HEK293 (cell line): Measurements from ENCODE around the gene CKS2.
A peak's percentile ranks its signal among the peaks of the same experiment; 100 is the strongest.

Experiments
- GLI2 ChIP-seq: fragments of 450-650 bp; formaldehyde crosslinking; IDR thresholded peaks from 2 replicates; pipeline ENCODE4; 2017; ENCODE audit warnings: missing biosample characterization, missing genetic modification characterization, low read depth, borderline replicate concordance
- KLF16 ChIP-seq: fragments of 450-650 bp; formaldehyde crosslinking; IDR thresholded peaks from 2 replicates; pipeline ENCODE4 v1.5.1; 2017; ENCODE audit warnings: missing biosample characterization, missing genetic modification characterization
- MEIS1 ChIP-seq: sonication (generic); formaldehyde crosslinking; IDR thresholded peaks from 2 replicates; pipeline ENCODE4 v1.8.1; 2022; ENCODE audit warnings: missing genetic modification reagents, mild to moderate bottlenecking, borderline replicate concordance
- MYNN ChIP-seq: fragments of 450-650 bp; formaldehyde crosslinking; IDR thresholded peaks from 2 replicates; pipeline ENCODE4 v1.5.1; 2016; ENCODE audit warnings: missing biosample characterization, missing genetic modification characterization, borderline replicate concordance
- REPIN1 ChIP-seq: fragments of 450-650 bp; formaldehyde crosslinking; IDR thresholded peaks from 2 replicates; pipeline ENCODE4 v1.5.1; 2017; ENCODE audit warnings: missing biosample characterization, missing genetic modification characterization, low read depth
- ZBTB17 ChIP-seq: fragments of 450-650 bp; formaldehyde crosslinking; IDR thresholded peaks from 2 replicates; pipeline ENCODE4 v1.5.1; 2016; ENCODE audit warnings: missing biosample characterization, missing genetic modification characterization
- ZNF140 ChIP-seq: fragments of 450-650 bp; formaldehyde crosslinking; IDR thresholded peaks from 2 replicates; pipeline ENCODE4 v1.5.1; 2016; ENCODE audit warnings: missing biosample characterization, missing genetic modification characterization
- ZNF16 ChIP-seq: fragments of 450-650 bp; formaldehyde crosslinking; IDR thresholded peaks from 2 replicates; pipeline ENCODE4 v1.5.1; 2016; ENCODE audit warnings: low read depth, missing biosample characterization, missing genetic modification characterization
- ZNF19 ChIP-seq: fragments of 450-650 bp; formaldehyde crosslinking; IDR thresholded peaks from 2 replicates; pipeline ENCODE4; 2016; ENCODE audit warnings: missing biosample characterization, missing genetic modification characterization, low read depth
- ZNF202 ChIP-seq: fragments of 450-650 bp; formaldehyde crosslinking; IDR thresholded peaks from 2 replicates; pipeline ENCODE4 v1.5.1; 2016; ENCODE audit warnings: missing biosample characterization, missing genetic modification characterization, borderline replicate concordance
- ZNF433 ChIP-seq: fragments of 450-650 bp; formaldehyde crosslinking; IDR thresholded peaks from 2 replicates; pipeline ENCODE4 v1.5.1; 2016; ENCODE audit warnings: missing biosample characterization, missing genetic modification characterization, low read depth
- ZNF501 ChIP-seq: fragments of 450-650 bp; formaldehyde crosslinking; IDR thresholded peaks from 2 replicates; pipeline ENCODE4 v1.5.1; 2016; ENCODE audit warnings: missing biosample characterization, missing genetic modification characterization
- ZNF585B ChIP-seq: fragments of 450-650 bp; formaldehyde crosslinking; IDR thresholded peaks from 2 replicates; pipeline ENCODE4 v1.5.1; 2016; ENCODE audit warnings: missing biosample characterization, missing genetic modification characterization
- ZNF624 ChIP-seq: fragments of 450-650 bp; formaldehyde crosslinking; IDR thresholded peaks from 2 replicates; pipeline ENCODE4 v1.5.1; 2017; ENCODE audit warnings: missing biosample characterization, missing genetic modification characterization
- ZNF670 ChIP-seq: fragments of 450-650 bp; formaldehyde crosslinking; IDR thresholded peaks from 2 replicates; pipeline ENCODE4 v1.5.1; 2016; ENCODE audit warnings: missing biosample characterization, missing genetic modification characterization, low read depth
- ZNF677 ChIP-seq: fragments of 450-650 bp; IDR thresholded peaks from 2 replicates; pipeline ENCODE4 v1.5.0; 2018; ENCODE audit warnings: missing biosample characterization, mild to moderate bottlenecking, missing genetic modification characterization, moderate library complexity
- ZNF747 ChIP-seq: fragments of 450-650 bp; formaldehyde crosslinking; IDR thresholded peaks from 2 replicates; pipeline ENCODE4 v1.5.1; 2016; ENCODE audit warnings: missing biosample characterization, missing genetic modification characterization
- ZNF843 ChIP-seq: fragments of 450-650 bp; formaldehyde crosslinking; IDR thresholded peaks from 2 replicates; pipeline ENCODE4 v1.5.1; 2016; ENCODE audit warnings: missing biosample characterization, missing genetic modification characterization
- TF ChIP-seq, protein P1 (sequence below): fragments of 450-650 bp; formaldehyde crosslinking; IDR thresholded peaks from 2 replicates; pipeline ENCODE4 v1.5.1; 2016; ENCODE audit warnings: missing biosample characterization, missing genetic modification characterization, low read depth
- TF ChIP-seq, protein P2 (sequence below): fragments of 450-650 bp; formaldehyde crosslinking; IDR thresholded peaks from 2 replicates; pipeline ENCODE4 v1.5.1; 2016; ENCODE audit warnings: missing biosample characterization, missing genetic modification characterization
- TF ChIP-seq, protein P3 (sequence below): fragments of 450-650 bp; IDR thresholded peaks from 2 replicates; pipeline ENCODE4 v1.5.1; 2018; ENCODE audit warnings: missing biosample characterization, mild to moderate bottlenecking, missing genetic modification characterization
- TF ChIP-seq, protein P4 (sequence below): fragments of 450-650 bp; formaldehyde crosslinking; IDR thresholded peaks from 2 replicates; pipeline ENCODE4 v1.5.1; 2016; ENCODE audit warnings: missing biosample characterization, missing genetic modification characterization, borderline replicate concordance
- TF ChIP-seq, protein P5 (sequence below): fragments of 450-650 bp; formaldehyde crosslinking; IDR thresholded peaks from 2 replicates; pipeline ENCODE4 v1.5.1; 2017; ENCODE audit warnings: missing biosample characterization, missing genetic modification characterization
- TF ChIP-seq, protein P6 (sequence below): fragments of 450-650 bp; formaldehyde crosslinking; IDR thresholded peaks from 2 replicates; pipeline ENCODE4 v1.5.1; 2017; ENCODE audit warnings: missing biosample characterization, missing genetic modification characterization

Gene CKS2

DNA sequence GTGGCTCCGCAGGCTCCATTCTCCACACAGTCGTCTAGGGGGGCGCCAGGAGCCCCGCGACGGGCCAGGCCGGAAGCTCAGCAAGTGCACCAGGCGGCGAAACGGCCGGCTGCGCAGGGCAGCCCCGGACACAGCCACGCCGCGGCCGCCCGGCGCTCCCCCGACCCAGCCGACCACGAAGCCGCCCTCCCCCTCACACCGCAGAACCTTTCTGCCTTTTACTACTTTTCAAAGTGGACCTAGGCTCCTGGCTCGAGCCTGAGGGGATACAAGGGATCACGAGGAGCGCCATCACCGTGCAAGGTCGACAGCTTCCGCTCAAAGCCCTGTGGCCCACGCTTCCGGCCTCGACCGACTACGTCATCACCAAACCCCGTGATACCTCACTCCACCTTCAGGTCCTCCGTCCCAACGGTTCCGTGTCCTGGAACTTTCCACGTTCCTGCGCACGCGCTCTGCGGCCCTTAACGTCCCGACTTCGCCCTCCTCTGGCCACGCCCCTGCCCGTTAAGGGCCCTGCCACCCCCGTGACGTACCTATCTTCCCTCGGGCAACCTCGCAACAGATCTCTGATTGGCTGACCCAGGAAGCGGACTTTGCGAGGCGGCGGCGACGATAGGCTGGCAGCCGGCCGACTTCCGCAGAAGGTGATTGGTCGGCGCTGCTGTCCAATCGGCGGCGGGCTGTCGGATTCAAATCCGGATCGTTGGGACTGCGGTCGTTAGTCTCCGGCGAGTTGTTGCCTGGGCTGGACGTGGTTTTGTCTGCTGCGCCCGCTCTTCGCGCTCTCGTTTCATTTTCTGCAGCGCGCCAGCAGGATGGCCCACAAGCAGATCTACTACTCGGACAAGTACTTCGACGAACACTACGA, at the start of gene CKS2 (continued):
- TF ChIP-seq ZNF624 (tag by site-specific recombination): no peak
- no peak for TF ChIP-seq ZNF670 (tag by site-specific recombination)
- no peak for TF ChIP-seq ZNF585B (tag by site-specific recombination)
- TF ChIP-seq, protein P1, sequence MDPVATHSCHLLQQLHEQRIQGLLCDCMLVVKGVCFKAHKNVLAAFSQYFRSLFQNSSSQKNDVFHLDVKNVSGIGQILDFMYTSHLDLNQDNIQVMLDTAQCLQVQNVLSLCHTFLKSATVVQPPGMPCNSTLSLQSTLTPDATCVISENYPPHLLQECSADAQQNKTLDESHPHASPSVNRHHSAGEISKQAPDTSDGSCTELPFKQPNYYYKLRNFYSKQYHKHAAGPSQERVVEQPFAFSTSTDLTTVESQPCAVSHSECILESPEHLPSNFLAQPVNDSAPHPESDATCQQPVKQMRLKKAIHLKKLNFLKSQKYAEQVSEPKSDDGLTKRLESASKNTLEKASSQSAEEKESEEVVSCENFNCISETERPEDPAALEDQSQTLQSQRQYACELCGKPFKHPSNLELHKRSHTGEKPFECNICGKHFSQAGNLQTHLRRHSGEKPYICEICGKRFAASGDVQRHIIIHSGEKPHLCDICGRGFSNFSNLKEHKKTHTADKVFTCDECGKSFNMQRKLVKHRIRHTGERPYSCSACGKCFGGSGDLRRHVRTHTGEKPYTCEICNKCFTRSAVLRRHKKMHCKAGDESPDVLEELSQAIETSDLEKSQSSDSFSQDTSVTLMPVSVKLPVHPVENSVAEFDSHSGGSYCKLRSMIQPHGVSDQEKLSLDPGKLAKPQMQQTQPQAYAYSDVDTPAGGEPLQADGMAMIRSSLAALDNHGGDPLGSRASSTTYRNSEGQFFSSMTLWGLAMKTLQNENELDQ (tag by site-specific recombination): no peak
- TF ChIP-seq ZNF843 (tag by site-specific recombination): no peak
- TF ChIP-seq MEIS1 (CRISPR knock-in tag): no peak
- no peak for TF ChIP-seq ZNF140
- no peak for TF ChIP-seq REPIN1
- TF ChIP-seq ZNF433: no peak
- TF ChIP-seq ZNF202 (tag by site-specific recombination): no peak
- TF ChIP-seq, protein P2, sequence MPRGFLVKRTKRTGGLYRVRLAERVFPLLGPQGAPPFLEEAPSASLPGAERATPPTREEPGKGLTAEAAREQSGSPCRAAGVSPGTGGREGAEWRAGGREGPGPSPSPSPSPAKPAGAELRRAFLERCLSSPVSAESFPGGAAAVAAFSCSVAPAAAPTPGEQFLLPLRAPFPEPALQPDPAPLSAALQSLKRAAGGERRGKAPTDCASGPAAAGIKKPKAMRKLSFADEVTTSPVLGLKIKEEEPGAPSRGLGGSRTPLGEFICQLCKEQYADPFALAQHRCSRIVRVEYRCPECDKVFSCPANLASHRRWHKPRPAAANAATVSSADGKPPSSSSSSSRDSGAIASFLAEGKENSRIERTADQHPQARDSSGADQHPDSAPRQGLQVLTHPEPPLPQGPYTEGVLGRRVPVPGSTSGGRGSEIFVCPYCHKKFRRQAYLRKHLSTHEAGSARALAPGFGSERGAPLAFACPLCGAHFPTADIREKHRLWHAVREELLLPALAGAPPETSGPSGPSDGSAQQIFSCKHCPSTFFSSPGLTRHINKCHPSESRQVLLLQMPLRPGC (tag by site-specific recombination): no peak; the same call in 1 of the 2 replicates
- TF ChIP-seq ZNF16 (tag by site-specific recombination): no peak
- TF ChIP-seq, protein P3, sequence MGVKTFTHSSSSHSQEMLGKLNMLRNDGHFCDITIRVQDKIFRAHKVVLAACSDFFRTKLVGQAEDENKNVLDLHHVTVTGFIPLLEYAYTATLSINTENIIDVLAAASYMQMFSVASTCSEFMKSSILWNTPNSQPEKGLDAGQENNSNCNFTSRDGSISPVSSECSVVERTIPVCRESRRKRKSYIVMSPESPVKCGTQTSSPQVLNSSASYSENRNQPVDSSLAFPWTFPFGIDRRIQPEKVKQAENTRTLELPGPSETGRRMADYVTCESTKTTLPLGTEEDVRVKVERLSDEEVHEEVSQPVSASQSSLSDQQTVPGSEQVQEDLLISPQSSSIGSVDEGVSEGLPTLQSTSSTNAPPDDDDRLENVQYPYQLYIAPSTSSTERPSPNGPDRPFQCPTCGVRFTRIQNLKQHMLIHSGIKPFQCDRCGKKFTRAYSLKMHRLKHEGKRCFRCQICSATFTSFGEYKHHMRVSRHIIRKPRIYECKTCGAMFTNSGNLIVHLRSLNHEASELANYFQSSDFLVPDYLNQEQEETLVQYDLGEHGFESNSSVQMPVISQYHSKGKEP: no peak
- TF ChIP-seq GLI2 (tag by site-specific recombination): no peak
- no peak for TF ChIP-seq ZNF747 (tag by site-specific recombination)
- TF ChIP-seq MYNN (tag by site-specific recombination): no peak
- TF ChIP-seq, protein P4, sequence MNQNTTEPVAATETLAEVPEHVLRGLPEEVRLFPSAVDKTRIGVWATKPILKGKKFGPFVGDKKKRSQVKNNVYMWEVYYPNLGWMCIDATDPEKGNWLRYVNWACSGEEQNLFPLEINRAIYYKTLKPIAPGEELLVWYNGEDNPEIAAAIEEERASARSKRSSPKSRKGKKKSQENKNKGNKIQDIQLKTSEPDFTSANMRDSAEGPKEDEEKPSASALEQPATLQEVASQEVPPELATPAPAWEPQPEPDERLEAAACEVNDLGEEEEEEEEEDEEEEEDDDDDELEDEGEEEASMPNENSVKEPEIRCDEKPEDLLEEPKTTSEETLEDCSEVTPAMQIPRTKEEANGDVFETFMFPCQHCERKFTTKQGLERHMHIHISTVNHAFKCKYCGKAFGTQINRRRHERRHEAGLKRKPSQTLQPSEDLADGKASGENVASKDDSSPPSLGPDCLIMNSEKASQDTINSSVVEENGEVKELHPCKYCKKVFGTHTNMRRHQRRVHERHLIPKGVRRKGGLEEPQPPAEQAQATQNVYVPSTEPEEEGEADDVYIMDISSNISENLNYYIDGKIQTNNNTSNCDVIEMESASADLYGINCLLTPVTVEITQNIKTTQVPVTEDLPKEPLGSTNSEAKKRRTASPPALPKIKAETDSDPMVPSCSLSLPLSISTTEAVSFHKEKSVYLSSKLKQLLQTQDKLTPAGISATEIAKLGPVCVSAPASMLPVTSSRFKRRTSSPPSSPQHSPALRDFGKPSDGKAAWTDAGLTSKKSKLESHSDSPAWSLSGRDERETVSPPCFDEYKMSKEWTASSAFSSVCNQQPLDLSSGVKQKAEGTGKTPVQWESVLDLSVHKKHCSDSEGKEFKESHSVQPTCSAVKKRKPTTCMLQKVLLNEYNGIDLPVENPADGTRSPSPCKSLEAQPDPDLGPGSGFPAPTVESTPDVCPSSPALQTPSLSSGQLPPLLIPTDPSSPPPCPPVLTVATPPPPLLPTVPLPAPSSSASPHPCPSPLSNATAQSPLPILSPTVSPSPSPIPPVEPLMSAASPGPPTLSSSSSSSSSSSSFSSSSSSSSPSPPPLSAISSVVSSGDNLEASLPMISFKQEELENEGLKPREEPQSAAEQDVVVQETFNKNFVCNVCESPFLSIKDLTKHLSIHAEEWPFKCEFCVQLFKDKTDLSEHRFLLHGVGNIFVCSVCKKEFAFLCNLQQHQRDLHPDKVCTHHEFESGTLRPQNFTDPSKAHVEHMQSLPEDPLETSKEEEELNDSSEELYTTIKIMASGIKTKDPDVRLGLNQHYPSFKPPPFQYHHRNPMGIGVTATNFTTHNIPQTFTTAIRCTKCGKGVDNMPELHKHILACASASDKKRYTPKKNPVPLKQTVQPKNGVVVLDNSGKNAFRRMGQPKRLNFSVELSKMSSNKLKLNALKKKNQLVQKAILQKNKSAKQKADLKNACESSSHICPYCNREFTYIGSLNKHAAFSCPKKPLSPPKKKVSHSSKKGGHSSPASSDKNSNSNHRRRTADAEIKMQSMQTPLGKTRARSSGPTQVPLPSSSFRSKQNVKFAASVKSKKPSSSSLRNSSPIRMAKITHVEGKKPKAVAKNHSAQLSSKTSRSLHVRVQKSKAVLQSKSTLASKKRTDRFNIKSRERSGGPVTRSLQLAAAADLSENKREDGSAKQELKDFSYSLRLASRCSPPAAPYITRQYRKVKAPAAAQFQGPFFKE: no peak
- TF ChIP-seq, protein P5, sequence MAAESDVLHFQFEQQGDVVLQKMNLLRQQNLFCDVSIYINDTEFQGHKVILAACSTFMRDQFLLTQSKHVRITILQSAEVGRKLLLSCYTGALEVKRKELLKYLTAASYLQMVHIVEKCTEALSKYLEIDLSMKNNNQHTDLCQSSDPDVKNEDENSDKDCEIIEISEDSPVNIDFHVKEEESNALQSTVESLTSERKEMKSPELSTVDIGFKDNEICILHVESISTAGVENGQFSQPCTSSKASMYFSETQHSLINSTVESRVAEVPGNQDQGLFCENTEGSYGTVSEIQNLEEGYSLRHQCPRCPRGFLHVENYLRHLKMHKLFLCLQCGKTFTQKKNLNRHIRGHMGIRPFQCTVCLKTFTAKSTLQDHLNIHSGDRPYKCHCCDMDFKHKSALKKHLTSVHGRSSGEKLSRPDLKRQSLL (tag by site-specific recombination): no peak
- no peak for TF ChIP-seq ZNF501
- TF ChIP-seq ZNF677 (tag by site-specific recombination): no peak
- TF ChIP-seq ZNF19: no peak
- peak; percentile 38; the same call in 1 of the 2 replicates for TF ChIP-seq KLF16 (tag by site-specific recombination)
- no peak for TF ChIP-seq ZBTB17
- TF ChIP-seq, protein P6, sequence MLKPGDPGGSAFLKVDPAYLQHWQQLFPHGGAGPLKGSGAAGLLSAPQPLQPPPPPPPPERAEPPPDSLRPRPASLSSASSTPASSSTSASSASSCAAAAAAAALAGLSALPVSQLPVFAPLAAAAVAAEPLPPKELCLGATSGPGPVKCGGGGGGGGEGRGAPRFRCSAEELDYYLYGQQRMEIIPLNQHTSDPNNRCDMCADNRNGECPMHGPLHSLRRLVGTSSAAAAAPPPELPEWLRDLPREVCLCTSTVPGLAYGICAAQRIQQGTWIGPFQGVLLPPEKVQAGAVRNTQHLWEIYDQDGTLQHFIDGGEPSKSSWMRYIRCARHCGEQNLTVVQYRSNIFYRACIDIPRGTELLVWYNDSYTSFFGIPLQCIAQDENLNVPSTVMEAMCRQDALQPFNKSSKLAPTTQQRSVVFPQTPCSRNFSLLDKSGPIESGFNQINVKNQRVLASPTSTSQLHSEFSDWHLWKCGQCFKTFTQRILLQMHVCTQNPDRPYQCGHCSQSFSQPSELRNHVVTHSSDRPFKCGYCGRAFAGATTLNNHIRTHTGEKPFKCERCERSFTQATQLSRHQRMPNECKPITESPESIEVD: no peak
